Suprapubic skin (tissue), 3 donors: ENCODE data around the gene ITGB3BP.

Experiments used
- CTCF ChIP-seq, 2 donors: fragments of 200-600 bp in 1 of 2; fragments of 450-650 bp in 1 of 2; sonication (generic) in 1 of 2; IDR thresholded peaks; one replicate each; pipeline ENCODE4 v1.5.1; 2016 to 2019; ENCODE audit warnings: antibody characterized with exemption in 2 of 2, mild to moderate bottlenecking in 1 of 2, moderate library complexity in 1 of 2
- POLR2AphosphoS5 ChIP-seq, 3 donors: sonication (generic); formaldehyde crosslinking; IDR thresholded peaks; one replicate each; pipeline ENCODE4 v1.6.1; 2017; ENCODE audit warnings: antibody characterized with exemption in 3 of 3

- no peak for TF ChIP-seq CTCF (IDR thresholded peaks at IDR 0.05)
- TF ChIP-seq POLR2AphosphoS5 (IDR thresholded peaks at IDR 0.05): no peak
Observed at GRCh38 chr1:63501256-63501655, 21.8 kb downstream of the ITGB3BP start.
